Measurements from ENCODE around the gene RGS7.
"Not testable (repeated sequence)": the region's sequence is repeated elsewhere in the genome, so short reads cannot be mapped to it uniquely, and the experiment has no call there.

The RGS7 gene

GRCh38 chr1:240739139-240739538 lies 617.9 kb downstream of the RGS7 start:
- H3K4me1 ChIP-seq, result no peaks in the 10 kb centered on the region
- no peaks in the 10 kb centered on the region for H3K9me3 ChIP-seq (ENCODE audit: control insufficient read depth, low read length)

DNA sequence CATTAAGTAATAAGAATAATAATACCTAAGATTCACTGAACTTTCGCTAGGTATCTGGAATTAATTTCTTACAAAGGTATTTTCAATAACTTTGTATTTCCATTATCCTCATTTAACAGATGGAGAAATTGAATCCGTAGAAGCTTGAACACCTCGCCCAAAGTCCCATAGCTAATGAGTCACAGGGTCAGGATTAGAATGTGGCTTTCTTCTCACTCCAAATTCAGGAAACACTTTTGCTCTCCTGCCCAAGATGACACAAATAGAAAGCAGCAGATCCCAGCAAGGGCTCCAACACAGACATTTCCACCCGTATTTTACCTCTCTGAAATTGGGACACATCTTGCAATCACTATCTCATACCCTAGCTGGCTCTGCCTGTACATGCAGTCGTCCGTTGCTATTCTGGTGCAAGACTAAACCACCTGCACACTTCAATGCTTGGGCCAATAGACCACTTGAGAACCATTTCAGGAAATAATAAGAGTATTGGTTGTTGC lies 619.2 kb downstream of the RGS7 start:
- Histone ChIP-seq H3K4me1 (no peaks in the 10 kb centered on the region), H3K9me3 (ENCODE audit: control insufficient read depth, low read length) (no peaks in the 10 kb centered on the region), H3K4me2 (ENCODE audit: low read length) (no peak overlapping the region), H3K79me2 (no peaks in the 10 kb centered on the region), H2AFZ (no peak overlapping the region), H3K4me3 (ENCODE audit: low read depth, low read length) (no peak overlapping the region), H3K27ac (no peak overlapping the region), H3K27me3 (ENCODE audit: control insufficient read depth, insufficient read depth, low read length) (no peaks in the 10 kb centered on the region), H3K9ac (no peak overlapping the region), H3K36me3 (ENCODE audit: control insufficient read depth, insufficient read depth, low read length) (no peaks in the 10 kb centered on the region)
- TF ChIP-seq, protein P1, sequence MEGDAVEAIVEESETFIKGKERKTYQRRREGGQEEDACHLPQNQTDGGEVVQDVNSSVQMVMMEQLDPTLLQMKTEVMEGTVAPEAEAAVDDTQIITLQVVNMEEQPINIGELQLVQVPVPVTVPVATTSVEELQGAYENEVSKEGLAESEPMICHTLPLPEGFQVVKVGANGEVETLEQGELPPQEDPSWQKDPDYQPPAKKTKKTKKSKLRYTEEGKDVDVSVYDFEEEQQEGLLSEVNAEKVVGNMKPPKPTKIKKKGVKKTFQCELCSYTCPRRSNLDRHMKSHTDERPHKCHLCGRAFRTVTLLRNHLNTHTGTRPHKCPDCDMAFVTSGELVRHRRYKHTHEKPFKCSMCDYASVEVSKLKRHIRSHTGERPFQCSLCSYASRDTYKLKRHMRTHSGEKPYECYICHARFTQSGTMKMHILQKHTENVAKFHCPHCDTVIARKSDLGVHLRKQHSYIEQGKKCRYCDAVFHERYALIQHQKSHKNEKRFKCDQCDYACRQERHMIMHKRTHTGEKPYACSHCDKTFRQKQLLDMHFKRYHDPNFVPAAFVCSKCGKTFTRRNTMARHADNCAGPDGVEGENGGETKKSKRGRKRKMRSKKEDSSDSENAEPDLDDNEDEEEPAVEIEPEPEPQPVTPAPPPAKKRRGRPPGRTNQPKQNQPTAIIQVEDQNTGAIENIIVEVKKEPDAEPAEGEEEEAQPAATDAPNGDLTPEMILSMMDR (IDR thresholded peaks at IDR 0.05), result no peak

More at GRCh38 chr1:240739139-240739538, 617.9 kb downstream of the RGS7 start:
- Histone ChIP-seq H3K36me3 (ENCODE audit: control insufficient read depth, insufficient read depth, low read length) (no peaks in the 10 kb centered on the region), H3K27me3 (ENCODE audit: control insufficient read depth, insufficient read depth, low read length) (no peaks in the 10 kb centered on the region), H3K79me2 (no peaks in the 10 kb centered on the region), H2AFZ (no peak overlapping the region), H3K9ac (no peak overlapping the region), H3K4me3 (ENCODE audit: low read depth, low read length) (no peak overlapping the region), H3K4me2 (ENCODE audit: low read length) (no peak overlapping the region), H3K27ac (no peak overlapping the region)
- TF ChIP-seq, protein P1 (IDR thresholded peaks at IDR 0.05), result no peak

GRCh38 chr1:240737298-240737697 lies 619.7 kb downstream of the RGS7 start:
- no peak overlapping the region for H3K9ac ChIP-seq
- TF ChIP-seq, protein P1 (IDR thresholded peaks at IDR 0.05), result no peak
- no peak overlapping the region for H3K4me3 ChIP-seq (ENCODE audit: low read depth, low read length)
- H2AFZ ChIP-seq, result no peak overlapping the region
- H3K27ac ChIP-seq, result no peak overlapping the region
- H3K4me2 ChIP-seq (ENCODE audit: low read length), result no peak overlapping the region
- H3K79me2 ChIP-seq, result no peaks in the 10 kb centered on the region
- no peaks in the 10 kb centered on the region for H3K27me3 ChIP-seq (ENCODE audit: control insufficient read depth, insufficient read depth, low read length)
- H3K4me1 ChIP-seq, result no peaks in the 10 kb centered on the region
- H3K9me3 ChIP-seq (ENCODE audit: control insufficient read depth, low read length), result no peaks in the 10 kb centered on the region
- H3K36me3 ChIP-seq (ENCODE audit: control insufficient read depth, insufficient read depth, low read length), result no peaks in the 10 kb centered on the region

DNA sequence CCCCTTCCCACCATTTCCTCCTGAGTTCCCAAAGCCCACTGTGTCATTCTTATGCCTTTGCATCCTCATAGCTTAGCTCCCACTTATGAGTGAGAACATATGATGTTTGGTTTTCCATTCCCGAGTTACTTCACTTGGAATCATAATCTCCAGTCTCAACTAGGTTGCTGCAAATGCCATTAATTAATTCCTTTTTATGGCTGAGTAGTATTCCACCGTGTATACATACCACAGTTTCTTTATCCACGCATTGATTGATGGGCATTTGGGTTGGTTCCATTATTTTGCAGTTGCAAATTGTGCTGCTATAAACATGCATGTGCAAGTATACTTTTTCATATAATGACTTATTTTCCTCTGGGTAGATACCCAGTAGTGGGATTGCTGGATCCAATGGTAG lies 622.3 kb downstream of the RGS7 start:
- H3K27ac ChIP-seq; H3K4me3 ChIP-seq (ENCODE audit: low read depth, low read length); H3K79me2 ChIP-seq; H3K4me1 ChIP-seq; H3K9ac ChIP-seq; H3K9me3 ChIP-seq (ENCODE audit: control insufficient read depth, low read length); H3K4me2 ChIP-seq (ENCODE audit: low read length); H3K36me3 ChIP-seq (ENCODE audit: control insufficient read depth, insufficient read depth, low read length); H3K27me3 ChIP-seq (ENCODE audit: control insufficient read depth, insufficient read depth, low read length); H2AFZ ChIP-seq: not testable (repeated sequence)

DNA sequence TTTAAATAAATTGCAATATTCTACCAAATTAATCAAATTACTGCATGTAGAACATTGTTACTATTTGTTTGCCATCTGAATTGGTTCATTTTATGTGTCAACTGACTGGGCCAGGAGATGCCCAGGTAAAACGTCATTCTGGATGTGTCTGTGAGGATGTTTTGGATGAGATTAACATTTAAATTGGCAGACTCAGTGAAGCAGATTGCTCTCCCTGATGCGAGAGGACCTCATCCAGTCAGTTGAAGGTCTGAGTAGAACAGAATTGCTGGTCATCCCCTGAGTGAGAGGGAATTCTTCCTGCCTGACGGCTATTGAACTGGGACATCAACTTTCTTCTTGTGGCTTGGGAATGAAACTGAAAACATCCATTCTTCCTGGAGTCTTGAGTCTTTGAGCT lies 623.0 kb downstream of the RGS7 start:
- Histone ChIP-seq H3K27ac (no peak overlapping the region), H3K36me3 (ENCODE audit: control insufficient read depth, insufficient read depth, low read length) (no peaks in the 10 kb centered on the region), H3K4me3 (ENCODE audit: low read depth, low read length) (no peak overlapping the region), H3K79me2 (no peaks in the 10 kb centered on the region), H3K4me1 (no peaks in the 10 kb centered on the region), H3K9ac (no peak overlapping the region), H2AFZ (no peak overlapping the region), H3K9me3 (ENCODE audit: control insufficient read depth, low read length) (no peaks in the 10 kb centered on the region), H3K4me2 (ENCODE audit: low read length) (no peak overlapping the region), H3K27me3 (ENCODE audit: control insufficient read depth, insufficient read depth, low read length) (no peaks in the 10 kb centered on the region)
- TF ChIP-seq, protein P1 (IDR thresholded peaks at IDR 0.05), result no peak

Data from parathyroid adenoma (tissue), 2 donors.